Measurements from ENCODE around the gene MAP1LC3B2.

MAP1LC3B2 gene

GRCh38 chr12:116535241-116535640 lies 23.9 kb upstream of the MAP1LC3B2 start:
- peak in 1 of 10 donors; percentile 1 for DNase-seq
- intact Hi-C loops (cut with DNase I), result no loop called here

GRCh38 chr12:116537101-116537904 lies 21.9 kb upstream of the MAP1LC3B2 start:
- peak in 1 of 10 donors; percentile 23 for DNase-seq
- intact Hi-C loops (cut with DNase I), result no loop called here

GRCh38 chr12:116538076-116538591 lies 21.0 kb upstream of the MAP1LC3B2 start:
- DNase-seq, result no peak
- intact Hi-C loops (cut with DNase I), result no loop called here

GRCh38 chr12:116538682-116539305 lies 20.4 kb upstream of the MAP1LC3B2 start:
- DNase-seq, result peak in 1 of 10 donors; percentile 27
- intact Hi-C loops (cut with DNase I), result no loop called here

GRCh38 chr12:116539361-116539771 lies 19.8 kb upstream of the MAP1LC3B2 start:
- intact Hi-C loops (cut with DNase I), result no loop called here

GRCh38 chr12:116539905-116540482 lies 19.2 kb upstream of the MAP1LC3B2 start:
- peak in 9 of 10 donors; percentile 27 to 90 (median 50) for DNase-seq
- intact Hi-C loops (cut with DNase I), result no loop called here

More at GRCh38 chr12:116539361-116539771, 19.8 kb upstream of the MAP1LC3B2 start:
- DNase-seq, result no peak

- DNase-seq, result no peak
- intact Hi-C loops (cut with DNase I), result no loop called here
Measured at GRCh38 chr12:116540622-116541152, 18.5 kb upstream of the MAP1LC3B2 start.

GRCh38 chr12:116541547-116542344 lies 17.4 kb upstream of the MAP1LC3B2 start:
- DNase-seq, result no peak
- intact Hi-C loops (cut with DNase I), result no loop called here

GRCh38 chr12:116542345-116542956 lies 16.7 kb upstream of the MAP1LC3B2 start:
- no peak for DNase-seq
- intact Hi-C loops (cut with DNase I), result no loop called here

- DNase-seq, result no peak
- intact Hi-C loops (cut with DNase I), result no loop called here
Measured at GRCh38 chr12:116544656-116545055, 14.5 kb upstream of the MAP1LC3B2 start.

GRCh38 chr12:116545144-116545543 lies 14.0 kb upstream of the MAP1LC3B2 start:
- no peak for DNase-seq

GRCh38 chr12:116545936-116546335 lies 13.2 kb upstream of the MAP1LC3B2 start:
- intact Hi-C loops (cut with DNase I), result no loop called here
- DNase-seq, result no peak

More at GRCh38 chr12:116545144-116545543, 14.0 kb upstream of the MAP1LC3B2 start:
- intact Hi-C loops (cut with DNase I), result no loop called here

- DNase-seq, result peak in 1 of 10 donors; percentile 17
- intact Hi-C loops (cut with DNase I), result no loop called here
Measured at GRCh38 chr12:116547955-116548501, 11.2 kb upstream of the MAP1LC3B2 start.

GRCh38 chr12:116549993-116550392 lies 9.2 kb upstream of the MAP1LC3B2 start:
- intact Hi-C loops (cut with DNase I), result loop anchor here (5.0 kb wide), 1 partner anchor 107 kb away; no protein-coding TSS in a partner anchor

GRCh38 chr12:116551151-116551550 lies 8.0 kb upstream of the MAP1LC3B2 start:
- intact Hi-C loops (cut with DNase I), result loop anchor here (5.0 kb wide), 1 partner anchor 106 kb away; no protein-coding TSS in a partner anchor
- DNase-seq, result no peak

More at GRCh38 chr12:116549993-116550392, 9.2 kb upstream of the MAP1LC3B2 start:
- no peak for DNase-seq

- DNase-seq, result no peak
- intact Hi-C loops (cut with DNase I), result loop anchor here (5.0 kb wide), 1 partner anchor 106 kb away; no protein-coding TSS in a partner anchor
Measured at GRCh38 chr12:116551619-116551951, 7.6 kb upstream of the MAP1LC3B2 start.

GRCh38 chr12:116551952-116552772 lies 7.0 kb upstream of the MAP1LC3B2 start:
- intact Hi-C loops (cut with DNase I), result loop anchor here (5.0 kb wide), 1 partner anchor 105 kb away; no protein-coding TSS in a partner anchor

GRCh38 chr12:116552773-116553373 lies 6.3 kb upstream of the MAP1LC3B2 start:
- peak in 3 of 10 donors; percentile 29 to 85 (median 67) for DNase-seq
- intact Hi-C loops (cut with DNase I), result loop anchor here (5.0 kb wide), 1 partner anchor 104 kb away; no protein-coding TSS in a partner anchor

More at GRCh38 chr12:116551952-116552772, 7.0 kb upstream of the MAP1LC3B2 start:
- peak in 8 of 10 donors; percentile 28 to 91 (median 56) for DNase-seq
